HepG2 (cell line): ENCODE measurements around the gene SIGLECL1.

Experiments
- PHF8 ChIP-seq: sonication (generic); formaldehyde crosslinking; IDR thresholded peaks from 2 replicates; pipeline ENCODE4 v1.5.0; 2020; ENCODE audit warnings: missing genetic modification reagents
- ZNF326 ChIP-seq: sonication (generic); formaldehyde crosslinking; IDR thresholded peaks from 2 replicates; pipeline ENCODE4 v1.4.0; 2020; ENCODE audit warnings: missing genetic modification reagents, borderline replicate concordance
- TF ChIP-seq, protein P1 (sequence below): sonication (generic); formaldehyde crosslinking; IDR thresholded peaks from 2 replicates; pipeline ENCODE4 v1.5.0; 2020; ENCODE audit warnings: mild to moderate bottlenecking, missing genetic modification reagents, moderate library complexity

DNA sequence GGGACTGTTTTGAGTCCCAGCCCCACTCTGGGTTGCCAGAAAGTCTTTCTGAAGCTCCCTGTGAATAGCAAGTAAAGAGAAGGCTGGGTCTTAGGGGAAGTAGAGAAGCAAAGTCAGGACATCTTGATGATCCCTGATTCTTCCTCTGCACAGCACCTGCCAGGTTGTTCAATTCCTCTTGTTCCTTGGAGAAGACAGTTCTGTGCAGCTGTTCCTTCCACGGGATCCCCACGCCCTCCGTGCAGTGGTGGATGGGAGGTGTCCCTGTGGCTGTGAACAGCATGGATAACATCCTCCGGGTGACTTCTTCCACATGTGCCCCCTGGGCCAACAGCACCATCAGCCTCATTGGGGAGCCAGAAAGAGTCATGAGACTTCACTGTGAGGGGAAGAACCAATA is 31.5 kb downstream of the SIGLECL1 start:
- TF ChIP-seq ZNF326, result no peak
- TF ChIP-seq PHF8 (CRISPR knock-in tag), result no peak
- TF ChIP-seq, protein P1, sequence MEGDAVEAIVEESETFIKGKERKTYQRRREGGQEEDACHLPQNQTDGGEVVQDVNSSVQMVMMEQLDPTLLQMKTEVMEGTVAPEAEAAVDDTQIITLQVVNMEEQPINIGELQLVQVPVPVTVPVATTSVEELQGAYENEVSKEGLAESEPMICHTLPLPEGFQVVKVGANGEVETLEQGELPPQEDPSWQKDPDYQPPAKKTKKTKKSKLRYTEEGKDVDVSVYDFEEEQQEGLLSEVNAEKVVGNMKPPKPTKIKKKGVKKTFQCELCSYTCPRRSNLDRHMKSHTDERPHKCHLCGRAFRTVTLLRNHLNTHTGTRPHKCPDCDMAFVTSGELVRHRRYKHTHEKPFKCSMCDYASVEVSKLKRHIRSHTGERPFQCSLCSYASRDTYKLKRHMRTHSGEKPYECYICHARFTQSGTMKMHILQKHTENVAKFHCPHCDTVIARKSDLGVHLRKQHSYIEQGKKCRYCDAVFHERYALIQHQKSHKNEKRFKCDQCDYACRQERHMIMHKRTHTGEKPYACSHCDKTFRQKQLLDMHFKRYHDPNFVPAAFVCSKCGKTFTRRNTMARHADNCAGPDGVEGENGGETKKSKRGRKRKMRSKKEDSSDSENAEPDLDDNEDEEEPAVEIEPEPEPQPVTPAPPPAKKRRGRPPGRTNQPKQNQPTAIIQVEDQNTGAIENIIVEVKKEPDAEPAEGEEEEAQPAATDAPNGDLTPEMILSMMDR, result no peak
